ENCODE results near the gene ARL5C.
"Not testable (repeated sequence)": the region's sequence is repeated elsewhere in the genome, so short reads cannot be mapped to it uniquely, and the experiment has no call there.

ARL5C gene

GRCh38 chr17:39139161-39139511 lies 26.8 kb downstream of the ARL5C start:
- DNase-seq = no peak

- DNase-seq = no peak
These were observed 27.4 kb downstream of the ARL5C start for GRCh38 chr17:39138431-39139160.

- DNase-seq = no peak
These were observed 31.1 kb downstream of the ARL5C start for GRCh38 chr17:39134878-39135277.

GRCh38 chr17:39132192-39132610 lies 33.8 kb downstream of the ARL5C start:
- no peak for DNase-seq

- no peak for DNase-seq
These were observed 34.3 kb downstream of the ARL5C start for GRCh38 chr17:39131616-39132015.

- no peak for DNase-seq
These were observed 35.8 kb downstream of the ARL5C start for GRCh38 chr17:39130205-39130604.

GRCh38 chr17:39129544-39129943 lies 36.4 kb downstream of the ARL5C start:
- DNase-seq = not testable (repeated sequence)

GRCh38 chr17:39126436-39126835 lies 39.5 kb downstream of the ARL5C start:
- DNase-seq = no peak

- no peak for DNase-seq
These were observed 40.7 kb downstream of the ARL5C start for GRCh38 chr17:39125143-39125875.

- DNase-seq = no peak
These were observed 42.3 kb downstream of the ARL5C start for GRCh38 chr17:39123627-39124026.

GRCh38 chr17:39122991-39123390 lies 43.0 kb downstream of the ARL5C start:
- DNase-seq = no peak

GRCh38 chr17:39121919-39122318 lies 44.0 kb downstream of the ARL5C start:
- DNase-seq = not testable (repeated sequence)

GRCh38 chr17:39118674-39119419 lies 47.1 kb downstream of the ARL5C start:
- no peak for DNase-seq

- DNase-seq = no peak
These were observed 49.7 kb downstream of the ARL5C start for GRCh38 chr17:39116224-39116623.

GRCh38 chr17:39115135-39115534 lies 50.8 kb downstream of the ARL5C start:
- no peak for DNase-seq

- no peak for DNase-seq
These were observed 51.2 kb downstream of the ARL5C start for GRCh38 chr17:39114723-39115122.

GRCh38 chr17:39113871-39114270 lies 52.1 kb downstream of the ARL5C start:
- DNase-seq = no peak

- no peak for DNase-seq
These were observed 55.4 kb downstream of the ARL5C start for GRCh38 chr17:39110435-39111136.

- DNase-seq = no peak
These were observed 57.2 kb downstream of the ARL5C start for GRCh38 chr17:39108461-39109375.

- DNase-seq = no peak
These were observed 58.0 kb downstream of the ARL5C start for GRCh38 chr17:39107973-39108372.

- no peak for DNase-seq
These were observed 58.8 kb downstream of the ARL5C start for GRCh38 chr17:39107155-39107554.

All from NCI-H2029 (cell line).